ENCODE data around the gene STOML3.

DNA sequence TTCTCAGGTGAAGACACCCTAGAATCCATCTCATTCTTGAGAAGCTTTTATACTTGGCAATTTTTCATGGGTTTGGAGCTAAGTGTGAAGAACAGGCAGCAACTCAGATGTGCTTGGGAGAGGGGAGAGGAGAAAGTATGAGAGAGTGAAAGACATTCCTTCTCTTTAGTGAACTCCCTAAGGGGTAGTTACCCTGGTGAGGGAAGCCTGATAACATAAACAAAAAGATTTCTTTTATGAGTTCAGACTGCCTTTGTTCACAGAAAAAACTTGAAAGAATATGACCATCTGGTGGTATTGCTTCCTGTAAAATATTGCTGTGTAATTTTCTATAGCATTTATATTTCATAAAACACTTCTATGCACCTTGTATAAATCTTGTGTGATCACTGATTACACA is at the start of gene STOML3:
- TF ChIP-seq POLR2A (IDR thresholded peaks at IDR 0.05; ENCODE audit: low read depth), result no peak
- TF ChIP-seq, protein P1, sequence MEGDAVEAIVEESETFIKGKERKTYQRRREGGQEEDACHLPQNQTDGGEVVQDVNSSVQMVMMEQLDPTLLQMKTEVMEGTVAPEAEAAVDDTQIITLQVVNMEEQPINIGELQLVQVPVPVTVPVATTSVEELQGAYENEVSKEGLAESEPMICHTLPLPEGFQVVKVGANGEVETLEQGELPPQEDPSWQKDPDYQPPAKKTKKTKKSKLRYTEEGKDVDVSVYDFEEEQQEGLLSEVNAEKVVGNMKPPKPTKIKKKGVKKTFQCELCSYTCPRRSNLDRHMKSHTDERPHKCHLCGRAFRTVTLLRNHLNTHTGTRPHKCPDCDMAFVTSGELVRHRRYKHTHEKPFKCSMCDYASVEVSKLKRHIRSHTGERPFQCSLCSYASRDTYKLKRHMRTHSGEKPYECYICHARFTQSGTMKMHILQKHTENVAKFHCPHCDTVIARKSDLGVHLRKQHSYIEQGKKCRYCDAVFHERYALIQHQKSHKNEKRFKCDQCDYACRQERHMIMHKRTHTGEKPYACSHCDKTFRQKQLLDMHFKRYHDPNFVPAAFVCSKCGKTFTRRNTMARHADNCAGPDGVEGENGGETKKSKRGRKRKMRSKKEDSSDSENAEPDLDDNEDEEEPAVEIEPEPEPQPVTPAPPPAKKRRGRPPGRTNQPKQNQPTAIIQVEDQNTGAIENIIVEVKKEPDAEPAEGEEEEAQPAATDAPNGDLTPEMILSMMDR (IDR thresholded peaks at IDR 0.05), result no peak
- no peak for TF ChIP-seq POLR2AphosphoS5 (IDR thresholded peaks at IDR 0.05)
